Smooth muscle cell (in vitro differentiated cells): ENCODE data around the gene VAMP5. TPM values are rescaled to one million over a fixed set of nuclear protein-coding genes. Genes with fewer than 3 reads are reported as not detected.
"Not testable (repeated sequence)": the region's sequence is repeated elsewhere in the genome, so short reads cannot be mapped to it uniquely, and the experiment has no call there.

ENCODE experiments used
- DNase-seq: peaks from one replicate; lab custom pipeline; 2025; ENCODE audit not compliant: unreplicated experiment; lab: John Stamatoyannopoulos, UW
- H2AFZ ChIP-seq: fragments of 200-600 bp; sonication (generic); 2 replicates; pipeline ENCODE4 v1.6.0; 2016; ENCODE audit warnings: antibody characterized with exemption, low read depth, mild to moderate bottlenecking
- H3F3A ChIP-seq: fragments of 200-600 bp; sonication (generic); 2 replicates; pipeline ENCODE4 v1.6.0; 2017; ENCODE audit warnings: antibody characterized with exemption, low read depth
- H3K27ac ChIP-seq: fragments of 200-600 bp; sonication (generic); 2 replicates; pipeline ENCODE4 v1.5.1; 2016; ENCODE audit warnings: low read depth, mild to moderate bottlenecking
- H3K27me3 ChIP-seq: fragments of 200-600 bp; sonication (generic); 2 replicates; pipeline ENCODE4 v1.6.1; 2016; ENCODE audit warnings: low read depth, mild to moderate bottlenecking
- H3K36me3 ChIP-seq: fragments of 200-600 bp; sonication (generic); 2 replicates; pipeline ENCODE4 v1.5.1; 2016; ENCODE audit warnings: low read depth
- H3K4me1 ChIP-seq: fragments of 200-600 bp; sonication (generic); 2 replicates; pipeline ENCODE4 v1.5.1; 2016; ENCODE audit warnings: low read depth
- H3K4me2 ChIP-seq: fragments of 200-600 bp; sonication (generic); 2 replicates; pipeline ENCODE4 v1.6.0; 2016; ENCODE audit warnings: mild to moderate bottlenecking
- H3K4me3 ChIP-seq: fragments of 200-600 bp; sonication (generic); 2 replicates; pipeline ENCODE4 v1.5.1; 2016; ENCODE audit warnings: mild to moderate bottlenecking
- H3K79me2 ChIP-seq: fragments of 200-600 bp; sonication (generic); 2 replicates; pipeline ENCODE4 v1.6.0; 2016; ENCODE audit warnings: low read depth, mild to moderate bottlenecking
- H3K9ac ChIP-seq: fragments of 200-600 bp; sonication (generic); 2 replicates; pipeline ENCODE4 v1.6.0; 2016; ENCODE audit warnings: low read depth
- H3K9me3 ChIP-seq: fragments of 200-600 bp; sonication (generic); replicated peaks from 2 replicates; pipeline ENCODE4 v1.5.1; 2016; ENCODE audit warnings: low read depth
- H4K20me1 ChIP-seq: fragments of 200-600 bp; sonication (generic); 2 replicates; pipeline ENCODE4 v1.6.0; 2016; ENCODE audit warnings: low read depth
- WGBS: methylation state at CpG from one replicate; pipeline ENCODE4 v1.1.7; 2016; ENCODE audit warnings: low lambda C conversion rate; 5-methylcytosine and 5-hydroxymethylcytosine counted together
- polyA plus RNA-seq: library from polyadenylated mRNA; unstranded; fragments of >200 nt; fragmentation: Nextera tagmentation; extraction: Ambion mirVana; gene quantifications from 2 replicates; pipeline ENCODE4 v1.2.1, GENCODE V29; 2016
- total RNA-seq: library from RNA; depleted of rRNA; stranded (reverse); fragments of >200 nt; gene quantifications from 2 replicates; pipeline ENCODE4 v1.2.3, GENCODE V29; 2014
- TF ChIP-seq, protein P1 (sequence below): fragments of 200-600 bp; sonication (generic); IDR thresholded peaks from 2 replicates; pipeline ENCODE4 v1.5.1; 2017; ENCODE audit warnings: borderline replicate concordance, mild to moderate bottlenecking, antibody characterized with exemption; ENCODE audit not compliant: insufficient read depth, poor library complexity, severe bottlenecking

VAMP5 gene
- total and polyA plus RNA-seq, 2 experiments from 2014 or later: 6.6 to 35.9 TPM

DNA sequence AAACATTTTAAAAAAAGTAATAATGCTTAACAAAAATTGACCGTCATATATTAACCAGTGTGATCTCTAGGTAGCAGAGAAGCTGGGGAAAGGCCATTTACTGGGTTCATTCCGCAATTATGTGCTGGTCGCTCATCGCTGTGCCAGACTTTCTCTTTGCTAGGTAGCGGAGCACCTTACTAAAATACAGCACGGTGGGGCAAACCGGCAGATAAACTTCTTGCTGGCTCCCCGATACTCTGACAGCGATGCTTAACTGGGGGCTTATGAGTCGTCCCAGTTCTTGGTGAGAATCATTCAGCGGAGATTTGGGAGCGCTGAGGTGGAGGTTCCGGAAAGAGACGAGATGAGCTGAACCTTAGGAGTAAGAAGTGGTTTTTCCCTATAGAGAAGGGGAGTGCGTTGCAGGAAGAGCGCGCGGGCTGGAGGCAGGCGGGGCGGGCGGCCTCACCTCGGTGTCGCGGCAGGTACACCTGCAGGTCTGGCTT, 27.0 kb downstream of the VAMP5 start:
- peaks cover 6% of the 10 kb centered on the region for H4K20me1 ChIP-seq
- DNase-seq: no peak
- TF ChIP-seq, protein P1, sequence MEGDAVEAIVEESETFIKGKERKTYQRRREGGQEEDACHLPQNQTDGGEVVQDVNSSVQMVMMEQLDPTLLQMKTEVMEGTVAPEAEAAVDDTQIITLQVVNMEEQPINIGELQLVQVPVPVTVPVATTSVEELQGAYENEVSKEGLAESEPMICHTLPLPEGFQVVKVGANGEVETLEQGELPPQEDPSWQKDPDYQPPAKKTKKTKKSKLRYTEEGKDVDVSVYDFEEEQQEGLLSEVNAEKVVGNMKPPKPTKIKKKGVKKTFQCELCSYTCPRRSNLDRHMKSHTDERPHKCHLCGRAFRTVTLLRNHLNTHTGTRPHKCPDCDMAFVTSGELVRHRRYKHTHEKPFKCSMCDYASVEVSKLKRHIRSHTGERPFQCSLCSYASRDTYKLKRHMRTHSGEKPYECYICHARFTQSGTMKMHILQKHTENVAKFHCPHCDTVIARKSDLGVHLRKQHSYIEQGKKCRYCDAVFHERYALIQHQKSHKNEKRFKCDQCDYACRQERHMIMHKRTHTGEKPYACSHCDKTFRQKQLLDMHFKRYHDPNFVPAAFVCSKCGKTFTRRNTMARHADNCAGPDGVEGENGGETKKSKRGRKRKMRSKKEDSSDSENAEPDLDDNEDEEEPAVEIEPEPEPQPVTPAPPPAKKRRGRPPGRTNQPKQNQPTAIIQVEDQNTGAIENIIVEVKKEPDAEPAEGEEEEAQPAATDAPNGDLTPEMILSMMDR: no peak
- H3K4me2 ChIP-seq: peak overlapping the region; percentile 92
- H3K4me1 ChIP-seq: no peaks in the 10 kb centered on the region
- peaks cover 30% of the 10 kb centered on the region for H3F3A ChIP-seq
- H3K4me3 ChIP-seq: peak overlapping the region; percentile 74
- H3K79me2 ChIP-seq: peaks cover 26% of the 10 kb centered on the region
- H3K27ac ChIP-seq: peak overlapping the region; percentile 77
- no peaks in the 10 kb centered on the region for H3K36me3 ChIP-seq
- no peaks in the 10 kb centered on the region for H3K9me3 ChIP-seq
- no peaks in the 10 kb centered on the region for H3K27me3 ChIP-seq
- H2AFZ ChIP-seq: peak overlapping the region; percentile 82
- H3K9ac ChIP-seq: peak overlapping the region; percentile 70
- WGBS: 5% methylated on average over 23 of the region's 24 CpGs

DNA sequence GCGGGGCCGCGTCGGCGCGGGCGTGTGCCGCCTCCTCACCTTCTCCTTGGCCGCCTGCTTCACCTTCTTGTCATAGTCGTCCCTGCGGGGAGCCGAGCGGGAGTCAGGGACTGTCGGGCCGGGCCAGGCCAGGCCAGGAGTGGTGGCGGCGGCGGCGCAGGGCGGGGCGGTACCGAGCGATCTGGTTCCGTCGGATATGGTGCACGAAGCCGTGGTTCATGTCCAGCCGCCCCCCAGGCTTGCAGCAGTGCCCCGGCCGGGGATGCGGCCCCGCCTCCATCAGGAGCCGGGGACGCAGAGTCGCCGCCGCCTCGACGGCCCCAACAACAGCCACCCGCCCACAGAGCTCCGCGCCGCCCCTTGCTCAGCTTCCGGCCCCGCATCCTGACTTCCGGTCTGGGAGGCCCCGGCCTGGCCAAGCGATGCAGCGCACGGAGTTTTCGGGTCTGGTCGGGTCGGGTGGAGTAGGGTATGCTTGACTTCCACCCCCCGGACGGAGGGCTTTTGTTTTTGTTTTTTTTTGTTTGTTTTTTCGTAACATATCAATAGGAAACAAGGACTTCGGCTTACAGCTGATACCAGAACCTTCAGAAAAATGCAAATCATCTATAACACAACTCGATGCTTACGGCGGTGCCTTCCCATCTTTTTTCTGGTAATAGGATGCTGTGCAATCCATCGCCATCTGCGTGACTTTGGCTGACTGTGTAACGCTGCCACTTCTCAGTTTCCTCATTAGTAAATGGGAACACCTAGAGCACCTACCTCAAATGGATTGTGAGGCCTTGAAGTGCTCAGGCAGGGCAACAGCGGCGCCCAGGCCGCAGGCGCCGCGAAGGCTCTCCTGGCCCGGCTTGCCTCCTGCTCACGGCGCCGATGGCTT, 27.7 kb downstream of the VAMP5 start, which contains the start of gene C2orf68:
Gene C2orf68, minus strand, starts transcription at position 362 of the 883 bp plus-strand sequence. Its CDS starts 82 bp downstream, at position 280.
- H3F3A ChIP-seq: peaks cover 29% of the 10 kb centered on the region
- H3K4me3 ChIP-seq: peak within 1 kb of the TSS; percentile 74
- H3K27me3 ChIP-seq: no peaks in the 10 kb centered on the region
- peak within 1 kb of the TSS; percentile 82 for H2AFZ ChIP-seq
- TF ChIP-seq, protein P1: no peak
- H3K4me1 ChIP-seq: peaks cover 2% of the 10 kb centered on the region
- peak within 1 kb of the TSS; percentile 70 for H3K9ac ChIP-seq
- H3K27ac ChIP-seq: peak within 1 kb of the TSS; percentile 77
- no peaks in the 10 kb centered on the region for H3K36me3 ChIP-seq
- peak; percentile 65 for DNase-seq
- peak within 1 kb of the TSS; percentile 92 for H3K4me2 ChIP-seq
- peaks cover 9% of the 10 kb centered on the region for H4K20me1 ChIP-seq
- 9% methylated on average over 72 of the region's 73 CpGs for WGBS
- no peaks in the 10 kb centered on the region for H3K9me3 ChIP-seq
- H3K79me2 ChIP-seq: peaks cover 33% of the 10 kb centered on the region

GRCh38 chr2:85613717-85614515, 29.7 kb downstream of the VAMP5 start:
- H3F3A ChIP-seq: peaks cover 14% of the 10 kb centered on the region
- no peak for DNase-seq
- WGBS: 95% methylated on average over 10 of the region's 10 CpGs
- no peaks in the 10 kb centered on the region for H3K36me3 ChIP-seq
- no peaks in the 10 kb centered on the region for H3K9me3 ChIP-seq
- no peak overlapping the region for H3K27ac ChIP-seq
- no peak overlapping the region for H3K4me3 ChIP-seq
- H3K4me2 ChIP-seq: no peak overlapping the region
- H3K9ac ChIP-seq: no peak overlapping the region
- H3K79me2 ChIP-seq: peaks cover 46% of the 10 kb centered on the region
- peaks cover 8% of the 10 kb centered on the region for H3K4me1 ChIP-seq
- no peaks in the 10 kb centered on the region for H3K27me3 ChIP-seq
- H4K20me1 ChIP-seq: peaks cover 21% of the 10 kb centered on the region
- H2AFZ ChIP-seq: no peak overlapping the region
- TF ChIP-seq, protein P1: no peak

DNA sequence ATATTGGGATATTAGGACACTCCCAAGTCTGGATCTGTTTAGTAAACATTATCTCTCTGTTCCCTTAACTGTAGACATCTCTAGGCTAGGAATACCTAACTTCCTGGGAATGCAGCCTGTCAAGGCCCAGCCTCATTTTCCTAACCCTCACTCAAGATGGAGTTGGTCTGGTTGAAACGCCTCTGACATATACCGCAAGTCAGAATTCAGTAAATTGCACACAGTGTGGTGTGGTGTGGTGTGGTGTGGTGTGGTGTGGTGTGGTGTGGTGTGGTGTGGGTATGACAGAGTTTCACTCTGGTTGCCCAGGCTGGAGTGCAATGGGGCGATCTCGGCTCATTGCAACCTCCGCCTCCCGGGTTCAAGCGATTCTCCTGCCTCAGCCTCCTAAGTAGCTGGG, 30.5 kb downstream of the VAMP5 start:
- not testable (repeated sequence) for H2AFZ ChIP-seq, H3K36me3 ChIP-seq, DNase-seq

More for the DNA sequence above, 30.5 kb downstream of the VAMP5 start:
- peaks cover 53% of the 10 kb centered on the region for H3K79me2 ChIP-seq
- peaks cover 19% of the 10 kb centered on the region for H4K20me1 ChIP-seq
- H3K27me3 ChIP-seq, H3K4me2 ChIP-seq, H3K4me1 ChIP-seq, H3K9ac ChIP-seq, H3K9me3 ChIP-seq, H3K4me3 ChIP-seq, H3K27ac ChIP-seq: not testable (repeated sequence)
- peaks cover 14% of the 10 kb centered on the region for H3F3A ChIP-seq
- WGBS: 96% methylated on average over 7 of the region's 7 CpGs
